DMS114 treated with DMSO at 0.1 percent for 48 hours (cell line): ENCODE data around the gene AMBP.
"Not testable (repeated sequence)": the region's sequence is repeated elsewhere in the genome, so short reads cannot be mapped to it uniquely, and the experiment has no call there.

ENCODE experiments used
- DNase-seq: peaks from one replicate; lab custom pipeline; 2025; ENCODE audit not compliant: unreplicated experiment; lab: John Stamatoyannopoulos, UW

The AMBP gene

GRCh38 chr9:114092336-114092735, 14.2 kb upstream of the AMBP start:
- no peak for DNase-seq

- DNase-seq: no peak
These were observed 13.6 kb upstream of the AMBP start for GRCh38 chr9:114091711-114092110.

- DNase-seq: no peak
These were observed 12.7 kb upstream of the AMBP start for GRCh38 chr9:114090798-114091197.

GRCh38 chr9:114089206-114089840, 11.2 kb upstream of the AMBP start:
- no peak for DNase-seq

GRCh38 chr9:114088571-114089170, 10.6 kb upstream of the AMBP start:
- DNase-seq: no peak

- DNase-seq: no peak
These were observed 9.6 kb upstream of the AMBP start for GRCh38 chr9:114087721-114088120.

GRCh38 chr9:114086607-114087006, 8.5 kb upstream of the AMBP start:
- DNase-seq: no peak

- no peak for DNase-seq
These were observed 7.9 kb upstream of the AMBP start for GRCh38 chr9:114086009-114086408.

- DNase-seq: no peak
These were observed 7.3 kb upstream of the AMBP start for GRCh38 chr9:114085387-114085789.

GRCh38 chr9:114084282-114085073, 6.4 kb upstream of the AMBP start:
- DNase-seq: no peak

- DNase-seq: no peak
These were observed 5.6 kb upstream of the AMBP start for GRCh38 chr9:114083666-114084065.

GRCh38 chr9:114082763-114083412, 4.8 kb upstream of the AMBP start:
- DNase-seq: not testable (repeated sequence)

- DNase-seq: peak; percentile 74
These were observed 4.1 kb upstream of the AMBP start for GRCh38 chr9:114082017-114082762.

- no peak for DNase-seq
These were observed 3.4 kb upstream of the AMBP start for GRCh38 chr9:114081441-114082016.

- DNase-seq: no peak
These were observed 2.8 kb upstream of the AMBP start for GRCh38 chr9:114080773-114081440.

- no peak for DNase-seq
These were observed 2.2 kb upstream of the AMBP start for GRCh38 chr9:114080195-114080772.

GRCh38 chr9:114078781-114079156, 669 bp upstream of the AMBP start:
- DNase-seq: no peak

- DNase-seq: no peak
These were observed 800 bp downstream of the AMBP start for GRCh38 chr9:114077162-114077837.
